HTERT RPE-1 (cell line): ENCODE data around the gene USP6.
"Not testable (repeated sequence)": the region's sequence is repeated elsewhere in the genome, so short reads cannot be mapped to it uniquely, and the experiment has no call there.

Experiments used
- in situ Hi-C: fragments of 300-500 bp; cut with MboI; formaldehyde crosslinking; loops from 4 replicates; pipeline ENCODE4 v1.14.3; 2020; ENCODE audit warnings: low sequenced_read_pairs

The USP6 gene

DNA sequence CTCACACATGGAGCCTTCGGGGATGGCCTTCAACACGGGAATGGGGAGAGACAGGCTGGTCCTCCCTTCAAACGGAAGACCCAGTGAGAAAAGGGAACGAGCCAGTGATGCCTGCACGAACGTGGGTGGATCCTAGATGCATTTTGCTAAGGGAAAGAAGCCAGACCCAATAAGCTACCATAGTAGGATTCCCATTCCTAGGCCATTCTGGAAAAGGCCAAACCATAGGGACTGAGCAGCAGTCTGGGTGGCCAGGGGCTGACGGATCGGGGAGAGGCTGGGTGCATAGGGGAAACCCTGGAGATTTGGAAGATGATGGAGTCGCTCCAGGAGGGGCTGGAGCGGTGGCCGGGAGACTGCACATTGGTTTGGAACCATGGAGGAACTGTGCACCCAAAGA is 18.7 kb downstream of the USP6 start:
- in situ Hi-C loops = not testable (repeated sequence)

DNA sequence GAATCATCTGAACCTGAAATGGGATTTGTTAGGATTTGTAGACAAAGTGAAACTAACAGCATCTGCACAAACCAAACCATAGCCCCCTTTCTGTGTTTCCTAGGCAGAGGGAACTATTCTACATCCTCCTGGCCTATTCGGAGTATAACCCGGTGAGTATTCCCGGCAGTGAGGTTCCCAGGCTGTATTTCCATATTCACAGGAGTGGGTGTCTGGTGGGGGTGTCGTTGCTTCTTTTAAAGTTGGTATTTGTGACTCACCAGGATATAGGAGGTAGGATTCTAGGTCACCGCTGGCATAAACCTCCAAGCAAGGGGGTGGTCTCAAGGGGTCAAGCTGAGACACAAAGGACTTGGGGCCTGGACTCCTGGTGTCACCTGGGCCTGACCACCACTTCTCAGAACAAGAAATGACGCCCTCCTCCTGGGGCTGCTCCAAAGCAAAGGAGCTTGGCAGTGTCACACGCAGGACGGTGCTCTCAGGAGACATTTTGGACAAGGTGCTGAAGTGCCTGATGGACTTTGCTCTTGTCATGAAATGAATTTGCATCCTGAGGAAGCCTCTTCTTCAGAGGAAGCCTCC is 19.4 kb downstream of the USP6 start:
- in situ Hi-C loops = not testable (repeated sequence)

DNA sequence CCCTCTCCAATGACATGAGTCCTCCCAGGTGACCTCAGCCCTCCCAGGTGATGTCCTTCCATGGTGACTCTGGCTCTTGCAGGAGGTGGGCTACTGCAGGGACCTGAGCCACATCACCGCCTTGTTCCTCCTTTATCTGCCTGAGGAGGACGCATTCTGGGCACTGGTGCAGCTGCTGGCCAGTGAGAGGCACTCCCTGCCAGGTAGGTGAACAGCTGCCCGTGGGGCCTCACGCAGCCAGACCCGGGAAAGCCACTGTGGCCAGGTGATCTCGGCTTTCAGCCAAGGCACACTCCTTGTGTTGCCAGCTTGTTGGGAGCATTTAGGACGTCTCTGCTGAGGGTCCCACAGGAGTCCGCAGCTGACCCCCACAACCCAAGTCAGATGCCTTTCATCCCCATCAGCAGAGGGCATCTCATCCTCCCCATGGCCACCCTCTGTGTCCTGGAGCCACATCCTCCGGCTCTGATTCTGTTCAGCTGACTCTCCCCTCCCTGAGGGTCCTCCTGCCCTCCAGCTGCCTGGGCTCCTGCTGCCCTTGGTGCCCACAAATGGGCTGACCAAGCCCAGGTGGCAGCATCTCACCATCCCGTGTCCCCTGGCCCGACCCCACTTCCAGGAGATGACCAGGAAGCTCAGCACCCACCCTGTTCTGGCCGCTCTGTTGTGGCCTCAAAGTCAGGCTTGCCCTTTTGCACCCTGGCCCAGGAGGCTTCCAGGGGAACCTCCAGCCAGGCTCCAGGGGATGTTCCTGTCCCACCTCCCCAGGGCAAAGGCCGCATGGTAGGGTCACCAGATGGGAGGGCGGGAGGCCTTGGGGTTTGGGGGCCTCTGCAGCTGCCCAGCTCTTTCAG is 20.1 kb downstream of the USP6 start:
- in situ Hi-C loops = no loop called here

DNA sequence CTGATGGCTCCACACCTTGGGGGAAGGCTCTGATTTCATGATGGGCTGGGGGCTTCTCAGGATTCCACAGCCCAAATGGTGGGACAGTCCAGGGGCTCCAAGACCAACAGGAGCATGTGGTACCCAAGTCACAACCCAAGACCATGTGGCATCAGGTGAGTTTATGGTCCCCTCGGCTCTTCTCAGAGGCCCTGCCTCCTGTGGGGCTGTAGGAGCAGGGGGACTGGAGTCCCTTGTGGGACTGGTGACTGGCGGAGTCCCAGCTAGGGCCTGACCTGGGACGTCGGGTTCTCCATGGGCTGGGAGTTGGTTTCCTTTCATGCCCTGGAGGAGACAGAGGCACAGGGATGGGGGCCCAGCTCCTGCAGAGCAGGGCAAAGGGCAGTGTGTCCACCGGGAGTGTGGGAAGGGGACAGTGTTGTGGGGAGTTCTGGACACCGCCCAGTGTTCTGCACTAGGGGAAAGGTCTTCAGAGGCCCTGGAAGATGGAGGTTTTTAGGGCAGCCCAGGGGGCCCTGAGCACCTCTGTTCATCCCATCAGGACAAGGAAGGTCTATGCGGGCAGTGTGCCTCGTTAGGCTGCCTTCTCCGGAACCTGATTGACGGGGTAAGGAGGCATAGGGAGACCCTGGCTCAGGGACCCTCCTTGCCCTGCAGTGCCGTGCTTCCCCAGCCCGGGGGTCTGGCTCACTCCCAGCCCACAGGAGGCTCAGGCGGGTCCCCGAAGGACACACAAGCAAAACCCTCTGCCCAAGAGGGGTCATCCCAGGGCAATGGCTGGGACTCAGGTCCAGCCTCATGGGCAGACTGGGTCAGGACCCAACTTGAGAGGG is 21.0 kb downstream of the USP6 start:
- in situ Hi-C loops = not testable (repeated sequence)

DNA sequence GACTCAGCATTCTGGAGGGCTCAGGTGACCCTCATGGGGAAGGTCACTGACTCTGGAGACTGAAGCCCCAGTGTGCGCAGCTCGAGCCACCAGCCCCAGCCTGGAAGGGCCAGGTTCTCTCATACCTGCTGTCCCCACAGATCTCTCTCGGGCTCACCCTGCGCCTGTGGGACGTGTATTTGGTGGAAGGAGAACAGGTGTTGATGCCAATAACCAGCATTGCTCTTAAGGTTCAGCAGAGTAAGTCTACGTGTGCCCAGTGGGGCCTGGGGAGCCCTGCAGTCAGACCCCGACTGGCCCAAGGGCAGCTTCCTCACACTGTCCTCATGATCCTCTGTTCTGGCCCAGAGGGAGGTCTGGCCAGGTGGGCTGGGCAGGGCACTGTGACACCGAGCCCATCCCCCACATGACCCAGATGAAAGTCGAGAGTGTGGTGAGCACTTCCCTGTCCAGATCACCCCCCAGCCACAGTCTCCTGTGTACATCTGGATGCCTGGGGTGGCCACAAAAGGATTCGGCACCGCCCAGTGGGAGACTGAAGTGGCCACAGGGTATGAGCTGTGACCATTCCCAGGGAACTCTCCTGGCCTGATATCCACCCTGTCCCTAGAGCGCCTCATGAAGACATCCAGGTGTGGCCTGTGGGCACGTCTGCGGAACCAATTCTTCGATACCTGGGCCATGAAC is 21.8 kb downstream of the USP6 start:
- in situ Hi-C loops = not testable (repeated sequence)

DNA sequence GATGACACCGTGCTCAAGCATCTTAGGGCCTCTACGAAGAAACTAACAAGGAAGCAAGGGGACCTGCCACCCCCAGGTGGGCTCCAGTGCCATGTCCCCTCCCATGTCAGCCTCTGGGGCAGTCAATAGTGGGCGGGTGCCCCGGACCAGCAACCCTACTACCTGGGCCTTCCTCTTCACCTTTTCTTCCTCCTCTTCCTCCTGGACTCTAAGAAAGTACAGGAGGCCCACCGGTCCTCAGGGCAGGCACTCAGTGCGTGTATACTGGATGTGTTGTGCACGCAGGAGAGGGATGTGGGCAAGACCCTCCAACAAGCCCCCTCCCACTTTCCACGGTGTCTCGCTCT is 22.3 kb downstream of the USP6 start:
- in situ Hi-C loops = not testable (repeated sequence)

DNA sequence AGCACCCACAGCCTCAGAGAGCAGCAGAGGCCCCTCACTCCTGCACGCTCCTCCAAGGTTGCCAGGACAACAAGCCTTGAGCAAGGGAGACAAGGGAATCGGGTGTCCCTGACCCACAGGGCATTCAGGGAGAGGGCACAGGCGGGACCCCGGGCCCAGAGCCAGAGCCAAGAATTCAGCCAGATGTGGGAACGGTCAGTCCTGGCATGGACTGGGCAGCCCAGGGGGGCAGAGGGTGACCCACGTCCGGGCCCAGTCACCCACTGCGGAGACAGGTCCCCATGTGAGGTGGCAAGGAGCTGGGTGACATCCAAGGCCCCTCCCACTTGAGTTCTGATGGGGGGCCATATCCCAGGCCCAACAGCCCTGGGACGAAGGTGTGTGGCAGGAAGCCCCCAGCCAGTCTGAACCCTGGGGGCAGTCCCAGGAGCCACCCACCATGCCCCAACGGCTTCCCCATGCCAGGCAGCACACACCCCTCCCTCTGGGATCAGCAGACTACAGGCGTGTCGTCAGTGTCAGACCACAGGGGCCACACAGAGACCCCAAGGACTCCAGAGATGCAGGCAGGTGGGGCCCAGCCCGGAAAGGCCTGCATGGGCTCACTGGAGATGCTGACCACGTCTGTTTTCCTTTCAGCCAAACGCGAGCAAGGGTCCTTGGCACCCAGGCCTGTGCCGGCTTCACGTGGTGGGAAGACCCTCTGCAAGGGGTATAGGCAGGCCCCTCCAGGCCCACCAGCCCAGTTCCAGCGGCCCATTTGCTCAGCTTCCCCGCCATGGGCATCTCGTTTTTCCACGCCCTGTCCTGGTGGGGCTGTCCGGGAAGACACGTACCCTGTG is 23.0 kb downstream of the USP6 start:
- in situ Hi-C loops = no loop called here

DNA sequence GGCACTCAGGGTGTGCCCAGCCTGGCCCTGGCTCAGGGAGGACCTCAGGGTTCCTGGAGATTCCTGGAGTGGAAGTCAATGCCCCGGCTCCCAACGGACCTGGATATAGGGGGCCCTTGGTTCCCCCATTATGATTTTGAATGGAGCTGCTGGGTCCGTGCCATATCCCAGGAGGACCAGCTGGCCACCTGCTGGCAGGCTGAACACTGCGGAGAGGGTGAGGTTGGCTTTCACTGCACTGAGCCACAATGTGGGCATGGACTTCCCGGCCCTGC is 23.6 kb downstream of the USP6 start:
- in situ Hi-C loops = no loop called here

DNA sequence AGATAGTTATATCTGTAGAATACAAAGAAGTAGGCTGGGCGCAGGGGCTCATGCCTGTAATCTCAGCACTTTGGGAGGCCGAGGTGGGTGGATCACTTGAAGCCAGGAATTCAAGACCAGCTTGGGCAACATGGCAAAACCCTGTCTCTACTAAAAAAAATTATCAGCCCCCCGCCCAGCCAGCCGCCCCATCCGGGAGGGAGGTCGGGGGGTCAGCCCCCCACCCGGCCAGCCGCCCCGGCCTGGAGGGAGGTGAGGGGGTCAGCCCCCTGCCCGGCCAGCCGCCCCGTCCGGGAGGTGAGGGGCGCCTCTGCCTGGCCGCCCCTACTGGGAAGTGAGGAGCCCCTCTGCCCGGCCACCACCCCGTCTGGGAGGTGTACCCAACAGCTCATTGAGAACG is 27.0 kb downstream of the USP6 start:
- in situ Hi-C loops = not testable (repeated sequence)

DNA sequence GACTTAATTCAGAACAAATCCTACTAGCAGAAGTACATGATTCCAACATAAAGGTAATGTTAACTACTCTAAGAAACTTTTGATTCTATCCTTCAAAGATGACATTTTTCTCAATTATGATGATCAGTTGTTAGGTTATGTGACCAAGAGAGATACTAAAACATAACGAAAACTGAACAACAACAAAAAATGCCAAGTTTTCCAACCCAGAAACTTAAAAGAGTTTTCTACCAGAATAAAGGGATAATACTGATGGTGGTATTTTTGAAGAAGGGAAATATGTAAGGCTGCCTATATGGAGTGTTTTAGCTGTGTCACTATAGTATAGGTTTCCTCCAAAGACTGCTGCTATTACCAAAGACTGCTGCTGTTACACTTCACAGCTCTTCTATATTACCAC is 30.3 kb downstream of the USP6 start:
- in situ Hi-C loops = not testable (repeated sequence)

DNA sequence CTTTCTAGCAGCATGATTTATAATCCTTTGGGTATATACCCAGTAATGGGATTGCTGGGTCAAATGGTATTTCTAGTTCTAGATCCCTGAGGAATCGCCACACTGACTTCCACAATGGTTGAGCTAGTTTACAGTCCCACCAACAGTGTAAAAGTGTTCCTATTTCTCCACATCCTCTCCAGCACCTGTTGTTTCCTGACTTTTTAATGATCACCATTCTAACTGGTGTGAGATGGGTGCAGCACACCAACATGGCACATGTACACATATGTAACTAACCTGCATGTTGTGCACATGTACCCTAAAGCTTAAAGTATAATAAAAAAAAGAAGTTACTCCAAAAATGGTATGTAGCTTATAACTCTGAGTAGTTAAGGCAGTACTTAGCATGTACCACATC is 44.9 kb downstream of the USP6 start:
- in situ Hi-C loops = not testable (repeated sequence)

DNA sequence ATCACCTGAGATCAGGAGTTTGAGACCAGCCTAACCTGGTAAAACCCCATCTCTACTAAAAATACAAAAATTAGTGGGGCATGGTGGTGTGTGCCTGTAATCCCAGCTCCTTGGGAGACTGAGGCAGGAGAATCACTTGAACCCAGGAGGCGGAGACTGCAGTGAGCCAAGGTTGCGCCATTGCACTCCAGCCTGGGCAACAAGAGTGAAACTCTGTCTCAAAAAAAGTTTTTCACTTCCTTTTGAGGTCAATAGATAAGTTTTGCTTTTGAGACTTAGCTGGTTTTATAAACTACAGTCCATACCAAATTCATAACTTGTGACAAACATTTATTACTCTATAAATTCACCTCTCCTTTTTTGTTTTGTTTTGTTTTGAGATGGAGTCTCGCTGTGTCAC is 46.0 kb downstream of the USP6 start:
- in situ Hi-C loops = not testable (repeated sequence)

DNA sequence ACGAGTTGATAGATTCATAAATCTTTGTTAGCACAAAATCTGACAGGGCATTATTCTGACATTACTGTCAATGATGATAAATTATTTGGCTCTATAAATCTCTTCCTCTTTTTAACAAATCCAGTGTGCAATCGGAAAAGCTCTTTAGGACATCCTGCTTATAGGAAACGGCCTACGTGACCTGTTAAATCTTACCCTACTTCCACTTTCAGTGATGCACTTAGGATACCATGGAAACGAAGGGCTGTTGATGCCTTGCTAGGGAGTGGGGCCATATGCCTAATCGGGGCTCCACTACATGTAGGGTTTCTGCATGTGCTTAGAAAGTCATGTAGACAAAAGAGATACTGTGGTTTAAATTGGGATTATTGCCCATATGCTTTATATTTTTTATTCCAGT is 48.6 kb downstream of the USP6 start:
- in situ Hi-C loops = no loop called here

DNA sequence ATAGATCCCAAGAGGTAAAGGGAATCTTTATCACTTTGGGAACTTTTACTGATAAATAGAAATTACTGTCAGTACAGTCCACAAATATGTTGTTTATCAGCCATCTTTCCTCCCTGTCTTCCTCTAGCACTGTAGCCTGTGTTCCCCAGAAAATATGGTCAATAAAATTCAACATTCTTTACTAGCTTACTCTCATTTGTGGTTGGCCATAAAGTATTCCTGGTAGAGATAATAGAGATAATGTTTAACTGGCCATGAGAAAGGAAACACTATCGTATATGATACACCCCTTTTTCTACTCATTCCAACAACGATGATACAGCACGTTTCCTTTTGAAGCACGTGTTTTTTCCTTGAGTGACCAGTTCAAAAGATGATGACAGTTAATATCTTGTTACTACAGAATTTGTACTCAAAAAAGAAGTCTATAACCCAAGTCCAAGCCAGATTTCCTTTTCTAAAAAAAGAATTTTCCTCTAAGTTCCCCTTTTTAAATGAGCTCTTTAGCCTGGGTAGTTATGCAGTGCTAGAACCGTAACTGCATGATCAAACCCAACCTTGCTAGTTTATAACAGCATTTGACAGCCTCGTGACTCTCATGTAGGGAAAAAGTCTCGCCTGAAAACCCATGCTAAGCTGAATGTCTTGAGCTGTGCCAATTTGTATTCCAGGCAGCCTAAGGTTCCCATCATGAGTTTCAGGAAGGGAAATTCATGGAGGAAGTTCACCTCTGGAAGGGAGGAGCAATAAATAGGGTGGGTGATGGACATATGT is 50.1 kb downstream of the USP6 start:
- in situ Hi-C loops = not testable (repeated sequence)

DNA sequence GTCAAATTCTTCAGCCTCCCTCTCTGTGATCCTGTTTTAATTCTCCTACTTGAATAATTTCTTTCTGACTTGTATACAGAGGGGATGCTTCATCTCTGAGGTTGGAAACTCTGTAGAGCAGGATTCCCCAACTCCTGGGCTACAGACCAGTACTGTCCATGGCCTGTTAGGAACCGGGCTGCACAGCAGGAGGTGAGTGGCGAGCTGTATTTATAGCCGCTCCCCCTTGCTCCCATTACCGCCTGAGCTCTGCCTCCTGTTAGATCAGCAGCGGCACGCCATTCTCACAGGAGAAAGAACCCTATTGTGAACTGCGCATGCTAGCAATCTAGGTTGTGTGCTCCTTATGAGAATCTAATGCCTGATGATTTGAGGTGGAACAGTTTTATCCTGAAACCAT is 59.2 kb downstream of the USP6 start:
- in situ Hi-C loops = not testable (repeated sequence)

DNA sequence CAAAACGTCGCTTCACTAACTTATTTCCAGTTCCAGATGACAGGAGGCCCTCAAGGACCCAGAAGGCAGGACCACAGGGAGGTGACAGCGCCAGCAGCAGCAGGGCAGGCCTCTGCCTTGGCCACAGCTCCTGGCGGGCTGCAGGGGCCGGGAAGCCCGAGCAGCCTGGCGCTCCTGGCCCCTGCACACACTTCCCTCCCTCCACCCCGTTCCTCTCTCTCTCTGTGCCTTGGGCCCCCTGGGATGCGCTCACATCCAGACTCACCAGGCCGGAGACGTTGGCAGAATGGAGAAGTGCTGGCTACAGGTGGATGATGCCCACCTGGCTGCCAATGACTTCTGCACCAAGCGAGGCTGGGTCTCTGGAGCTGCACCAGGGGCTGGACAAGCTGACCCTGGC is 63.2 kb downstream of the USP6 start:
- in situ Hi-C loops = no loop called here

DNA sequence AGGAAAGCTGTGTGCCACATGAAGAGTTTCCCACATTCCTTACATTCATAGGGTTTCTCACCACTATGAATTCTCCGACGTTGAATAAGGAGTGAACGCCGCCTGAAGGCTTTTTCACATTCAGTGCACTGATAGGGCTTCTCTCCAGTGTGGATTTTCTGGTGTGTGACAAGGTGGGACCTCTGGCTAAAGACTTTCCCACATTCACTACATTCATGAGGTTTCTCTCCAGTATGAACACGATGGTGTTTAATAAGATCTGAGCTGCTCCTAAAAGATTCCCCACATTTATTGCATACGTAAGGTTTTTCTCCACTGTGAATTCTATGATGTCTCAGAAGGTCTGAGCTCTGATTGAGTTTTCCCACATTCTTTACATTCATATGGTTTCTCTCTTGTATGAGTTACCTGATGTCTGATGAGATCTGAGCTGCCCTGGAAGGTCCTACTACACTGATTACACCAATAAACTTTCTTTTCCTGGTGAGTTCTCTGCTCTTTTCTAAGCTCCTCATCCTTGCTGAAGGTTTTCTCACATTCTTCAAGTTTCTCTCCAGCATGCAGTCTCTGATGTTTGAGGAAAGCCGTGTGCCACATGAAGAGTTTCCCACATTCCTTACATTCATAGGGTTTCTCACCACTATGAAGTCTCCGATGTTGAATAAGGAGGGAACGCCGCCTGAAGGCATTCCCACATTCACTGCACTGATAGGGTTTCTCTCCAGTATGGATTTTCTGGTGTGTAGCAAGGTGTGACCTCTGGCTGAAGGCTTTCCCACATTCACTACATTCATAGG is 65.9 kb downstream of the USP6 start:
- in situ Hi-C loops = no loop called here

DNA sequence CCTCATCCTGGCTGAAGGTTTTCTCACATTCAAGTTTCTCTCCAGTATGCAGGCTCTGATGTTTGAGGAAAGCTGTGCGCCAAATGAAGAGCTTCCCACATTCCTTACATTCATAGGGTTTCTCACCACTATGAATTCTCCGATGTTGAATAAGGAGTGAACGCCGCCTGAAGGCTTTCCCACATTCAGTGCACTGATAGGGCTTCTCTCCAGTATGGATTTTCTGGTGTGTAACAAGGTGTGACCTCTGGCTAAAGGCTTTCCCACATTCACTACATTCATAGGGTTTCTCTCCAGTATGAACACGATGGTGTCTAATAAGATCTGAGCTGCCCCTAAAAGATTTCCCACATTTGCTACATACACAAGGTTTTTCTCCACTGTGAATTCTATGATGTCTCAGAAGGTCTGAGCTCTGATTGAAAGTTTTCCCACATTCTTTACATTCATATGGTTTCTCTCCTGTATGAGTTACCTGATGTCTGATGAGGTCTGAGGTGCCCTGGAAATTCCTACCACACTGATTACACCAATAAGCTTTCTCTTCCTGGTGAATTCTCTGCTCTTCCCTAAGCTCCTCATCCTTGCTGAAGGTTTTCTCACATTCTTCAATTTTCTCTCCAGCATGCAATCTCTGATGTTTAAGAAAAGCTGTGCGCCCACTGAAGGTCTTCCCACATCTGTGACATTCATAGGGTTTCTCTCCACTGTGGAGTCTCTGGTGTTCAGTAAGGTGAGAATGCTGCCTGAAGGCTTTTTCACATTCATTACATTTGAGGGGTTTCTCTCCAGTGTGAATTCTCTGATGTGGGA is 67.0 kb downstream of the USP6 start:
- in situ Hi-C loops = no loop called here
